ENCODE data around the gene PFKFB3.
"Not testable (repeated sequence)": the region's sequence is repeated elsewhere in the genome, so short reads cannot be mapped to it uniquely, and the experiment has no call there.

Gene PFKFB3

GRCh38 chr10:6234371-6234770, 31.6 kb downstream of the PFKFB3 start:
- no peak for DNase-seq (ENCODE audit: low read depth in 1 of 2, low spot score in 1 of 2)

GRCh38 chr10:6236349-6237198, 33.8 kb downstream of the PFKFB3 start:
- DNase-seq (ENCODE audit: low read depth in 1 of 2, low spot score in 1 of 2), result no peak

- no peak for DNase-seq (ENCODE audit: low read depth in 1 of 2, low spot score in 1 of 2)
Observed at GRCh38 chr10:6237199-6237530, 34.4 kb downstream of the PFKFB3 start.

GRCh38 chr10:6238587-6239212, 36.0 kb downstream of the PFKFB3 start:
- not testable (repeated sequence) for DNase-seq (ENCODE audit: low read depth in 1 of 2, low spot score in 1 of 2)

GRCh38 chr10:6239213-6239991, 36.7 kb downstream of the PFKFB3 start:
- DNase-seq (ENCODE audit: low read depth in 1 of 2, low spot score in 1 of 2), result peak; percentile 35 to 40

- DNase-seq (ENCODE audit: low read depth in 1 of 2, low spot score in 1 of 2), result no peak
Observed at GRCh38 chr10:6240254-6240653, 37.5 kb downstream of the PFKFB3 start.

- DNase-seq (ENCODE audit: low read depth in 1 of 2, low spot score in 1 of 2), result no peak
Observed at GRCh38 chr10:6242089-6242488, 39.4 kb downstream of the PFKFB3 start.

- DNase-seq (ENCODE audit: low read depth in 1 of 2, low spot score in 1 of 2), result no peak
Observed at GRCh38 chr10:6244510-6244909, 41.8 kb downstream of the PFKFB3 start.

GRCh38 chr10:6247041-6247712, 44.4 kb downstream of the PFKFB3 start:
- DNase-seq (ENCODE audit: low read depth in 1 of 2, low spot score in 1 of 2), result no peak

- DNase-seq (ENCODE audit: low read depth in 1 of 2, low spot score in 1 of 2), result not testable (repeated sequence)
Observed at GRCh38 chr10:6248908-6249307, 46.2 kb downstream of the PFKFB3 start.

- DNase-seq (ENCODE audit: low read depth in 1 of 2, low spot score in 1 of 2), result no peak
Observed at GRCh38 chr10:6249698-6250097, 47.0 kb downstream of the PFKFB3 start.

GRCh38 chr10:6250745-6251144, 48.0 kb downstream of the PFKFB3 start:
- DNase-seq (ENCODE audit: low read depth in 1 of 2, low spot score in 1 of 2), result no peak

- no peak for DNase-seq (ENCODE audit: low read depth in 1 of 2, low spot score in 1 of 2)
Observed at GRCh38 chr10:6254201-6254600, 51.5 kb downstream of the PFKFB3 start.

- DNase-seq (ENCODE audit: low read depth in 1 of 2, low spot score in 1 of 2), result no peak
Observed at GRCh38 chr10:6255548-6256061, 52.9 kb downstream of the PFKFB3 start.

GRCh38 chr10:6256439-6256838, 53.7 kb downstream of the PFKFB3 start:
- DNase-seq (ENCODE audit: low read depth in 1 of 2, low spot score in 1 of 2), result no peak

GRCh38 chr10:6259153-6259552, 56.4 kb downstream of the PFKFB3 start:
- no peak for DNase-seq (ENCODE audit: low read depth in 1 of 2, low spot score in 1 of 2)

- no peak for DNase-seq (ENCODE audit: low read depth in 1 of 2, low spot score in 1 of 2)
Observed at GRCh38 chr10:6260843-6261242, 58.1 kb downstream of the PFKFB3 start.

GRCh38 chr10:6267941-6268340, 65.2 kb downstream of the PFKFB3 start:
- no peak for DNase-seq (ENCODE audit: low read depth in 1 of 2, low spot score in 1 of 2)

- no peak for DNase-seq (ENCODE audit: low read depth in 1 of 2, low spot score in 1 of 2)
Observed at GRCh38 chr10:6269432-6269831, 66.7 kb downstream of the PFKFB3 start.

- peak; percentile 34 to 56 for DNase-seq (ENCODE audit: low read depth in 1 of 2, low spot score in 1 of 2)
Observed at GRCh38 chr10:6269953-6270867, 67.5 kb downstream of the PFKFB3 start.

Measured in activated T-helper 1 cell treated with anti-CD3 and anti-CD28 coated beads, Interleukin-2, amount 50 U/mL, for 16 hours (primary cell).